GM23338 (cell line): ENCODE data around the gene COL16A1. TPM values are rescaled to one million over a fixed set of nuclear protein-coding genes. Genes with fewer than 3 reads are reported as not detected.

Experiments used
- ATAC-seq: fragments of 200-7000 bp; cut with Tn5 transposase; 3 replicates; pipeline ENCODE4 v1.9.1; 2020
- DNase-seq: peaks from one replicate; pipeline ENCODE4 v3.0.0-alpha.2; 2015; ENCODE audit warnings: low spot score
- H2AFZ ChIP-seq: fragments of 200-600 bp; sonication (generic); 2 replicates; pipeline ENCODE4 v1.8.0; 2016; ENCODE audit warnings: antibody characterized with exemption, mild to moderate bottlenecking, moderate library complexity
- H3F3A ChIP-seq: fragments of 200-600 bp; sonication (generic); replicated peaks from 2 replicates; pipeline ENCODE4 v1.8.0; 2017; ENCODE audit warnings: antibody characterized with exemption, mixed run types, low read depth
- H3K27ac ChIP-seq: fragments of 200-600 bp; sonication (generic); 2 replicates; pipeline ENCODE4 v1.6.1; 2016; ENCODE audit warnings: low read depth
- H3K27me3 ChIP-seq: fragments of 200-600 bp; sonication (generic); 2 replicates; pipeline ENCODE4 v1.8.0; 2016; ENCODE audit warnings: mild to moderate bottlenecking, mixed run types, moderate library complexity; ENCODE audit not compliant: insufficient read depth
- H3K36me3 ChIP-seq: fragments of 200-600 bp; sonication (generic); 2 replicates; pipeline ENCODE4 v1.8.0; 2016; ENCODE audit warnings: mild to moderate bottlenecking; ENCODE audit not compliant: insufficient read depth
- H3K4me1 ChIP-seq: fragments of 200-600 bp; sonication (generic); 2 replicates; pipeline ENCODE4 v1.8.0; 2016; ENCODE audit warnings: mild to moderate bottlenecking, moderate library complexity; ENCODE audit not compliant: insufficient read depth
- H3K4me2 ChIP-seq: fragments of 200-600 bp; sonication (generic); 2 replicates; pipeline ENCODE4 v1.7.1; 2017; ENCODE audit warnings: mixed run types
- H3K4me3 ChIP-seq: fragments of 200-600 bp; sonication (generic); 2 replicates; pipeline ENCODE4 v1.6.1; 2016; ENCODE audit warnings: mixed run types
- H3K79me2 ChIP-seq: fragments of 200-600 bp; sonication (generic); replicated peaks from 2 replicates; pipeline ENCODE4 v1.8.0; 2017; ENCODE audit warnings: mild to moderate bottlenecking; ENCODE audit not compliant: insufficient read depth
- H3K9me2 ChIP-seq: fragments of 200-600 bp; sonication (generic); 2 replicates; pipeline ENCODE4 v1.8.0; 2017; ENCODE audit not compliant: insufficient read depth
- H4K20me1 ChIP-seq: fragments of 200-600 bp; sonication (generic); replicated peaks from 2 replicates; pipeline ENCODE4 v1.8.0; 2017; ENCODE audit warnings: mild to moderate bottlenecking; ENCODE audit not compliant: insufficient read depth
- H3K27ac Mint-ChIP-seq: 2 replicates; pipeline ENCODE4 v1.8.0; 2020; ENCODE audit warnings: inconsistent platforms, mild to moderate bottlenecking, moderate library complexity, mixed read lengths
- H3K27me3 Mint-ChIP-seq: 3 replicates; pipeline ENCODE4 v1.8.0; 2022; ENCODE audit warnings: low read depth, mild to moderate bottlenecking, moderate library complexity, mixed read lengths, inconsistent platforms; ENCODE audit not compliant: insufficient read depth, poor library complexity
- H3K36me3 Mint-ChIP-seq: 3 replicates; pipeline ENCODE4 v1.8.0; 2021; ENCODE audit warnings: low read depth, mild to moderate bottlenecking, inconsistent platforms, moderate library complexity, mixed read lengths
- H3K4me1 Mint-ChIP-seq: 3 replicates; pipeline ENCODE4 v1.8.0; 2020; ENCODE audit warnings: mild to moderate bottlenecking, inconsistent platforms, mixed read lengths
- H3K4me3 Mint-ChIP-seq: 3 replicates; pipeline ENCODE4 v1.8.0; 2021; ENCODE audit warnings: moderate library complexity, mild to moderate bottlenecking, inconsistent platforms, mixed read lengths
- H3K9me3 Mint-ChIP-seq: 3 replicates; pipeline ENCODE4 v1.8.0; 2020; ENCODE audit warnings: moderate library complexity, mild to moderate bottlenecking, inconsistent platforms, mixed read lengths
- CREB1 ChIP-seq: fragments of 250-450 bp; sonication (Bioruptor Pico); IDR thresholded peaks from 2 replicates; pipeline ENCODE4 v1.5.0; 2020; ENCODE audit warnings: low read depth, mild to moderate bottlenecking, moderate library complexity
- ETS1 ChIP-seq: IDR thresholded peaks from 2 replicates; pipeline ENCODE4 v1.6.1; 2016; ENCODE audit warnings: antibody characterized with exemption
- JUNB ChIP-seq: IDR thresholded peaks from one replicate; pipeline ENCODE4 v1.6.1; 2016; ENCODE audit warnings: antibody characterized with exemption; ENCODE audit not compliant: unreplicated experiment
- NANOG ChIP-seq: IDR thresholded peaks from 2 replicates; pipeline ENCODE4 v1.6.1; 2016; ENCODE audit warnings: antibody characterized with exemption, borderline replicate concordance
- POLR2AphosphoS5 ChIP-seq: IDR thresholded peaks from 2 replicates; pipeline ENCODE4 v1.6.1; 2016; ENCODE audit warnings: antibody characterized with exemption, low read depth
- REST ChIP-seq: IDR thresholded peaks from one replicate; pipeline ENCODE4 v1.6.1; 2018; ENCODE audit warnings: antibody characterized with exemption; ENCODE audit not compliant: unreplicated experiment
- STAT1 ChIP-seq: IDR thresholded peaks from one replicate; pipeline ENCODE4 v1.6.1; 2016; ENCODE audit warnings: antibody characterized with exemption; ENCODE audit not compliant: unreplicated experiment
- ZNF114 ChIP-seq: fragments of 250-450 bp; sonication (Bioruptor Pico); IDR thresholded peaks from 2 replicates; pipeline ENCODE4 v1.5.0; 2020; ENCODE audit warnings: mild to moderate bottlenecking, moderate library complexity
- polyA plus RNA-seq: library from polyadenylated mRNA; unstranded; fragments of >200 nt; fragmentation: Nextera tagmentation; extraction: Ambion mirVana; gene quantifications from 2 replicates; pipeline ENCODE4 v1.2.1, GENCODE V29; 2016
- total RNA-seq: library from RNA; depleted of rRNA; stranded (reverse); fragments of >200 nt; shearing (Covaris generic); gene quantifications from 2 replicates; pipeline ENCODE4 v1.2.3, GENCODE V29; 2014

COL16A1 gene
- total and polyA plus RNA-seq, 2 experiments from 2014 or later, result 4.2 to 13.2 TPM

GRCh38 chr1:31702836-31703404 is 897 bp downstream of the COL16A1 start:
- peak overlapping the region; percentile 70; the same call in 2 of the 3 replicates for H3K4me3 Mint-ChIP-seq
- H3K4me1 Mint-ChIP-seq, result peaks cover 41% of the 10 kb centered on the region
- Histone ChIP-seq H3K4me1 (peaks cover 21% of the 10 kb centered on the region), H2AFZ (0 out of 2 replicates have a peak overlapping the region, but pooled peaks have one; percentile 84), H3K36me3 (no peaks in the 10 kb centered on the region), H3K79me2 (no peaks in the 10 kb centered on the region), H3K9me2 (no peaks in the 10 kb centered on the region), H3K4me3 (peak overlapping the region; percentile 77; the same call in 1 of the 2 replicates), H3F3A (peaks cover 12% of the 10 kb centered on the region; the same call in 1 of the 2 replicates), H3K27ac (no peak overlapping the region), H3K27me3 (no peaks in the 10 kb centered on the region), H4K20me1 (no peaks in the 10 kb centered on the region), H3K4me2 (peak overlapping the region; percentile 92; the same call in 1 of the 2 replicates)
- TF ChIP-seq CREB1 (CRISPR knock-in tag) (no peak), POLR2AphosphoS5 (no peak), REST (no peak), ZNF114 (CRISPR knock-in tag) (no peak)
- peaks cover 34% of the 10 kb centered on the region for H3K27me3 Mint-ChIP-seq
- H3K9me3 Mint-ChIP-seq, result no peaks in the 10 kb centered on the region
- H3K27ac Mint-ChIP-seq, result no peak overlapping the region
- no peak for DNase-seq
- peaks cover 3% of the 10 kb centered on the region; the same call in 1 of the 3 replicates for H3K36me3 Mint-ChIP-seq
- ATAC-seq, result no peak

GRCh38 chr1:31701091-31701736 is 2.6 kb downstream of the COL16A1 start:
- Histone ChIP-seq H4K20me1 (no peaks in the 10 kb centered on the region), H3K4me1 (peaks cover 21% of the 10 kb centered on the region), H3K36me3 (no peaks in the 10 kb centered on the region), H3K4me2 (no peak overlapping the region), H3K27me3 (no peaks in the 10 kb centered on the region), H3K79me2 (no peaks in the 10 kb centered on the region), H3K27ac (no peak overlapping the region), H3F3A (peaks cover 12% of the 10 kb centered on the region; the same call in 1 of the 2 replicates), H2AFZ (no peak overlapping the region), H3K4me3 (no peak overlapping the region), H3K9me2 (no peaks in the 10 kb centered on the region)
- Mint-ChIP-seq H3K27ac (no peak overlapping the region), H3K27me3 (peaks cover 34% of the 10 kb centered on the region), H3K4me1 (peaks cover 37% of the 10 kb centered on the region), H3K36me3 (peaks cover 3% of the 10 kb centered on the region; the same call in 1 of the 3 replicates), H3K4me3 (no peak overlapping the region), H3K9me3 (no peaks in the 10 kb centered on the region)
- ATAC-seq, result no peak
- no peak for TF ChIP-seq ETS1
- TF ChIP-seq STAT1, result no peak
- no peak for TF ChIP-seq NANOG
- TF ChIP-seq REST, result no peak
- no peak for TF ChIP-seq JUNB
- no peak for DNase-seq
